GM12878 (cell line): ENCODE data around the gene CDC5L. TPM values are rescaled to one million over a fixed set of nuclear protein-coding genes. Genes with fewer than 3 reads are reported as not detected.

Source experiments
- ATAC-seq: fragments of 200-7000 bp; cut with Tn5 transposase; 3 replicates; pipeline ENCODE4 v1.9.1; 2020; ENCODE audit warnings: mild to moderate bottlenecking, moderate library complexity
- BruUV-seq: library from RNA; stranded (reverse); fragments of 400-500 nt; replicated peaks from 2 replicates; lab custom pipeline; 2021; lab: Mats Ljungman, UMichigan
- CTCF ChIA-PET: fragments of 300-600 bp; sonication (Branson Sonifier 250); formaldehyde crosslinking; extraction: SDS; loops from one replicate; lab custom pipeline; 2021; ENCODE audit warnings: inconsistent platforms; lab: Yijun Ruan, JAX
- POLR2A ChIA-PET: fragments of 350-600 bp; formaldehyde crosslinking; extraction: SDS; loops from one replicate; lab custom pipeline; 2021; ENCODE audit warnings: inconsistent platforms; lab: Charles Lee
- RAD21 ChIA-PET: fragments of 300-600 bp; sonication (Branson Sonifier 250); formaldehyde crosslinking; loops from one replicate; lab custom pipeline; 2023; ENCODE audit warnings: antibody characterized with exemption; ENCODE audit not compliant: unreplicated experiment; lab: Charles Lee
- SMC1A ChIA-PET: fragments of 300-600 bp; sonication (Branson Sonifier 250); formaldehyde crosslinking; loops from one replicate; lab custom pipeline; 2023; ENCODE audit not compliant: unreplicated experiment, uncharacterized antibody; lab: Charles Lee
- DNase-seq: peaks from one replicate; pipeline ENCODE4 v3.0.0-alpha.2; 2011; ENCODE audit warnings: low read depth, low spot score
- FAIRE-seq: peaks from 3 replicates; lab custom pipeline; 2011; peaks lifted over from hg19 to GRCh38; lab: Jason Lieb, UNC
- H2AFZ ChIP-seq: 2 replicates; pipeline ENCODE4 v1.6.0; 2011; ENCODE audit warnings: low read depth, low read length, control low read depth; ENCODE audit not compliant: control insufficient read depth
- H3K27ac ChIP-seq: 2 replicates; pipeline ENCODE4 v1.5.1; 2011; ENCODE audit warnings: control low read depth; ENCODE audit not compliant: control insufficient read depth, insufficient read depth
- H3K27me3 ChIP-seq, 2 experiments: replicated peaks in 1 of 2; 2 replicates each; pipeline versions ENCODE4 v1.6.0 to v1.6.1; 2011; ENCODE audit warnings: low read length in 1 of 2; ENCODE audit not compliant: control insufficient read depth in 2 of 2, insufficient read depth in 2 of 2
- H3K36me3 ChIP-seq, 2 experiments: 2 replicates each; pipeline ENCODE4 v1.5.1; 2011; ENCODE audit warnings: low read length in 1 of 2; ENCODE audit not compliant: control insufficient read depth in 2 of 2, insufficient read depth in 2 of 2
- H3K4me1 ChIP-seq: 2 replicates; pipeline ENCODE4 v1.6.1; 2011; ENCODE audit warnings: mild to moderate bottlenecking, low read length, moderate library complexity, mixed read lengths; ENCODE audit not compliant: control insufficient read depth, insufficient read depth
- H3K4me2 ChIP-seq: 2 replicates; pipeline ENCODE4 v1.6.0; 2011; ENCODE audit warnings: control low read depth; ENCODE audit not compliant: control insufficient read depth, insufficient read depth
- H3K4me3 ChIP-seq: fragments of 200-600 bp; sonication (generic); 2 replicates; pipeline ENCODE4 v1.5.1; 2016
- H3K79me2 ChIP-seq: 2 replicates; pipeline ENCODE4 v1.6.0; 2011; ENCODE audit warnings: low read length; ENCODE audit not compliant: control insufficient read depth, insufficient read depth
- H3K9ac ChIP-seq: 2 replicates; pipeline ENCODE4 v1.8.0; 2011; ENCODE audit warnings: low read length, control low read depth, mixed read lengths; ENCODE audit not compliant: control insufficient read depth, insufficient read depth
- H3K9me3 ChIP-seq: replicated peaks from 3 replicates; pipeline ENCODE4 v1.5.1; 2011; ENCODE audit warnings: mild to moderate bottlenecking, low read length; ENCODE audit not compliant: control insufficient read depth, insufficient read depth
- H4K20me1 ChIP-seq: 2 replicates; pipeline ENCODE4 v1.6.0; 2011; ENCODE audit not compliant: control insufficient read depth, insufficient read depth
- BRCA1 ChIP-seq: IDR thresholded peaks from 2 replicates; pipeline ENCODE4 v1.6.1; 2011; ENCODE audit warnings: low read depth, low read length, improper control_type of control experiment
- CREM ChIP-seq: IDR thresholded peaks from 2 replicates; pipeline ENCODE4 v1.6.1; 2014; ENCODE audit warnings: antibody characterized with exemption, low read depth
- EP300 ChIP-seq, 2 experiments: fragments of 150-350 bp in 1 of 2; IDR thresholded peaks; 2 replicates each; pipeline ENCODE4 v1.6.1; 2011 to 2012; ENCODE audit warnings: low read depth in 2 of 2, low read length in 2 of 2, borderline replicate concordance in 1 of 2, improper control_type of control experiment in 1 of 2, inconsistent platforms in 1 of 2; ENCODE audit not compliant: control insufficient read depth in 1 of 2
- NBN ChIP-seq: fragments of 450-650 bp; IDR thresholded peaks from 2 replicates; pipeline ENCODE4 v1.6.1; 2016
- PAX8 ChIP-seq: fragments of 450-650 bp; IDR thresholded peaks from 2 replicates; pipeline ENCODE4 v1.6.1; 2017; ENCODE audit warnings: mild to moderate bottlenecking, moderate library complexity
- POLR2A ChIP-seq: IDR thresholded peaks from 2 replicates; pipeline ENCODE4 v1.6.1; 2011; ENCODE audit warnings: low read depth, mild to moderate bottlenecking, low read length
- RCOR1 ChIP-seq: conservative IDR thresholded peaks from 2 replicates; pipeline ENCODE4 v1.6.1; 2012; ENCODE audit warnings: low read depth, low read length, improper control_type of control experiment
- REST ChIP-seq: IDR thresholded peaks from 2 replicates; pipeline ENCODE4 v1.6.1; 2012; ENCODE audit warnings: mild to moderate bottlenecking, low read depth, low read length
- SIX5 ChIP-seq: IDR thresholded peaks from 2 replicates; pipeline ENCODE4 v1.6.1; 2011; ENCODE audit warnings: mild to moderate bottlenecking, low read depth, low read length, moderate library complexity; ENCODE audit not compliant: severe bottlenecking
- SMAD1 ChIP-seq: fragments of 450-650 bp; IDR thresholded peaks from 2 replicates; pipeline ENCODE4 v1.6.1; 2018; ENCODE audit warnings: mild to moderate bottlenecking, low read depth; ENCODE audit not compliant: partially characterized antibody
- TCF12 ChIP-seq: IDR thresholded peaks from 2 replicates; pipeline ENCODE4 v1.6.1; 2011; ENCODE audit warnings: low read depth, mild to moderate bottlenecking, low read length
- WGBS: methylation state at CpG from one replicate; pipeline ENCODE4 v1.1.6; 2016; ENCODE audit warnings: low lambda C conversion rate; ENCODE audit not compliant: insufficient replicate concordance, insufficient coverage; ENCODE audit errors: missing lambda C conversion rate; 5-methylcytosine and 5-hydroxymethylcytosine counted together
- in situ Hi-C: fragments of 300-500 bp; cut with MboI; formaldehyde crosslinking; loops from 9 replicates; pipeline ENCODE4 v1.14.3; 2018; ENCODE audit warnings: mixed read lengths
- intact Hi-C: fragments of 100-400 bp; cut with micrococcal nuclease; formaldehyde crosslinking; loops from one replicate; pipeline ENCODE4 v1.14.2; 2022; ENCODE audit not compliant: unreplicated experiment
- polyA plus RNA-seq, 11 experiments: library from polyadenylated mRNA; depleted of rRNA in 4 of 11; unstranded in 6 of 11; stranded (reverse) in 5 of 11; fragments of >200 nt; fragmentation: Nextera tagmentation in 4 of 11; fragmentation: Illumina TruSeq in 1 of 11; extraction: Ambion mirVana in 4 of 11; extraction: Trizol in 1 of 11; gene quantifications; 1 replicate in 1 of 11; 2 replicates in 10 of 11; pipeline versions ENCODE4 v1.2.1 to v1.2.3, GENCODE V29; 2011 to 2016; ENCODE audit warnings: inconsistent platforms in 2 of 11, missing spikeins in 2 of 11, low read depth in 1 of 11
- total RNA-seq, 4 experiments: library from RNA; depleted of rRNA in 3 of 4; stranded (reverse); fragments of >200 nt in 3 of 4; fragmentation: Illumina TruSeq in 1 of 4; extraction: Trizol in 1 of 4; gene quantifications; 2 replicates each; pipeline versions ENCODE4 v1.2.1 to v1.2.3, GENCODE V29; 2013 to 2021
- TF ChIP-seq, protein P1 (sequence below): fragments of 150-350 bp; IDR thresholded peaks from 2 replicates; pipeline ENCODE4 v1.6.1; 2016; ENCODE audit warnings: low read depth, low read length

CDC5L gene
- total and polyA plus RNA-seq, 10 of the 15 experiments (the other 5 are each of a cell fraction or from before 2014, with no cell fraction given) = 13.2 to 29.4 (median 18.8) TPM

- Histone ChIP-seq H3K4me1 (no peaks in the 10 kb centered on the region), H3K27me3 (no peaks in the 10 kb centered on the region), H3K9ac (no peak overlapping the region), H3K9me3 (peaks cover 9% of the 10 kb centered on the region; the same call in 2 of the 3 replicates)
- BruUV-seq = no TSS peak
- no peak for FAIRE-seq
- TF ChIP-seq REST = no peak
- TF ChIP-seq TCF12 = no peak
- TF ChIP-seq BRCA1 = no peak
- no peak for TF ChIP-seq SIX5
- no peak for TF ChIP-seq RCOR1
- no peak for TF ChIP-seq NBN
- TF ChIP-seq PAX8 = no peak
- TF ChIP-seq SMAD1 = no peak
- TF ChIP-seq, protein P1, sequence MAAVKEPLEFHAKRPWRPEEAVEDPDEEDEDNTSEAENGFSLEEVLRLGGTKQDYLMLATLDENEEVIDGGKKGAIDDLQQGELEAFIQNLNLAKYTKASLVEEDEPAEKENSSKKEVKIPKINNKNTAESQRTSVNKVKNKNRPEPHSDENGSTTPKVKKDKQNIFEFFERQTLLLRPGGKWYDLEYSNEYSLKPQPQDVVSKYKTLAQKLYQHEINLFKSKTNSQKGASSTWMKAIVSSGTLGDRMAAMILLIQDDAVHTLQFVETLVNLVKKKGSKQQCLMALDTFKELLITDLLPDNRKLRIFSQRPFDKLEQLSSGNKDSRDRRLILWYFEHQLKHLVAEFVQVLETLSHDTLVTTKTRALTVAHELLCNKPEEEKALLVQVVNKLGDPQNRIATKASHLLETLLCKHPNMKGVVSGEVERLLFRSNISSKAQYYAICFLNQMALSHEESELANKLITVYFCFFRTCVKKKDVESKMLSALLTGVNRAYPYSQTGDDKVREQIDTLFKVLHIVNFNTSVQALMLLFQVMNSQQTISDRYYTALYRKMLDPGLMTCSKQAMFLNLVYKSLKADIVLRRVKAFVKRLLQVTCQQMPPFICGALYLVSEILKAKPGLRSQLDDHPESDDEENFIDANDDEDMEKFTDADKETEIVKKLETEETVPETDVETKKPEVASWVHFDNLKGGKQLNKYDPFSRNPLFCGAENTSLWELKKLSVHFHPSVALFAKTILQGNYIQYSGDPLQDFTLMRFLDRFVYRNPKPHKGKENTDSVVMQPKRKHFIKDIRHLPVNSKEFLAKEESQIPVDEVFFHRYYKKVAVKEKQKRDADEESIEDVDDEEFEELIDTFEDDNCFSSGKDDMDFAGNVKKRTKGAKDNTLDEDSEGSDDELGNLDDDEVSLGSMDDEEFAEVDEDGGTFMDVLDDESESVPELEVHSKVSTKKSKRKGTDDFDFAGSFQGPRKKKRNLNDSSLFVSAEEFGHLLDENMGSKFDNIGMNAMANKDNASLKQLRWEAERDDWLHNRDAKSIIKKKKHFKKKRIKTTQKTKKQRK = no peak
- TF ChIP-seq POLR2A = no peak
- TF ChIP-seq CREM = no peak
- TF ChIP-seq EP300 (IDR thresholded peaks at IDR 0.05; ENCODE audit: borderline replicate concordance in 1 of 2, control insufficient read depth in 1 of 2, low read depth in 2 of 2, low read length in 2 of 2) = no peak
- TF ChIP-seq, all 136 proteins: peak for 0
- ATAC-seq (no peak), DNase-seq (no peak)
- no peak overlapping the region for H2AFZ ChIP-seq
- H3K36me3 ChIP-seq = peaks cover 5 to 17% of the 10 kb centered on the region in 2 experiments
- no peaks in the 10 kb centered on the region for H4K20me1 ChIP-seq
- no peak overlapping the region for H3K27ac ChIP-seq
- ChIA-PET CTCF (interaction anchor here (1.1 to 4.7 kb wide), 3 partner anchors 11 to 30 kb away, joined by 4 to 23 read pairs (median 22); no protein-coding TSS in a partner anchor), POLR2A (no interaction called here), RAD21 (no interaction called here), SMC1A (interaction anchor here (1.2 kb wide), 1 partner anchor 11 kb away, joined by 4 read pairs; no protein-coding TSS in a partner anchor)
- no peak overlapping the region for H3K4me3 ChIP-seq
- in situ Hi-C loops = no loop called here
- intact Hi-C loops = no loop called here
- H3K79me2 ChIP-seq = no peaks in the 10 kb centered on the region; the same call in 1 of the 2 replicates
- H3K4me2 ChIP-seq = no peak overlapping the region
- WGBS = 88% methylated on average over 1 of the region's 1 CpG
Observed at GRCh38 chr6:44444853-44445252, 57.3 kb downstream of the CDC5L start.
